ENCODE data around the gene MUC5AC. TPM values are rescaled to one million over a fixed set of nuclear protein-coding genes. Genes with fewer than 3 reads are reported as not detected.

Gene MUC5AC
- total RNA-seq, 1 experiment from 2014 or later = under 0.01 TPM

GRCh38 chr11:1181420-1181819 is 23.7 kb downstream of the MUC5AC start:
- H3K27me3 ChIP-seq (ENCODE audit: insufficient read depth, low read length) = no peaks in the 10 kb centered on the region
- H3K9me2 ChIP-seq (ENCODE audit: insufficient read depth) = no peaks in the 10 kb centered on the region
- H3K4me3 ChIP-seq (replicated peaks in 1 of 2; ENCODE audit: low read depth in 1 of 2, low read length in 2 of 2) = no peak overlapping the region
- no TSS peak for BruUV-seq (replicated peaks)
- POLR2A ChIA-PET = no interaction called here
- no peaks in the 10 kb centered on the region for H3K36me3 ChIP-seq (ENCODE audit: control insufficient read depth in 1 of 2, insufficient read depth in 2 of 2, low read length in 2 of 2)
- no peak for ATAC-seq
- no peak overlapping the region for H2AFZ ChIP-seq (ENCODE audit: low read depth, low read length, poor library complexity, severe bottlenecking)
- H3K4me2 ChIP-seq (ENCODE audit: low read length) = no peak overlapping the region
- no peaks in the 10 kb centered on the region for H3K4me1 ChIP-seq (ENCODE audit: control insufficient read depth in 1 of 2, insufficient read depth in 2 of 2, low read length in 2 of 2)
- DNase-seq (ENCODE audit: low read depth, low spot score) = no peak
- no peaks in the 10 kb centered on the region for H3K9me3 ChIP-seq (ENCODE audit: control insufficient read depth in 1 of 2, insufficient read depth in 1 of 2, low read depth in 1 of 2, low read length in 2 of 2)
- no peak overlapping the region for H3K27ac ChIP-seq (ENCODE audit: low read depth, low read length)
- H3K9ac ChIP-seq (ENCODE audit: low read length) = no peak overlapping the region
- RAD21 ChIA-PET (ENCODE audit: low non-redundant PET in 1 of 2, low total read pairs in 2 of 2, uncharacterized antibody in 2 of 2, unreplicated experiment in 2 of 2) = no interaction called here
- intact Hi-C loops (cut with micrococcal nuclease) = no loop called here
- H3K79me2 ChIP-seq (ENCODE audit: insufficient read depth, low read length) = no peaks in the 10 kb centered on the region
- TF ChIP-seq REST (IDR thresholded peaks at IDR 0.05; ENCODE audit: low read depth) (no peak), ZFX (IDR thresholded peaks at IDR 0.05) (no peak), CTCF (IDR thresholded peaks at IDR 0.05 in 2 of 3, conservative IDR thresholded peaks at IDR 0.05 in 1 of 3; ENCODE audit: borderline replicate concordance in 1 of 3, insufficient read depth in 1 of 3, low read depth in 2 of 3, low read length in 2 of 3) (no peak)
- no peaks in the 10 kb centered on the region for H4K20me1 ChIP-seq (ENCODE audit: insufficient read depth)
- CTCF ChIA-PET = no interaction called here
